CD14-positive monocyte (primary cell): ENCODE results near the gene ANO6. TPM values are rescaled to one million over a fixed set of nuclear protein-coding genes. Genes with fewer than 3 reads are reported as not detected.

ENCODE experiments used
- DNase-seq, 3 donors: peaks; one replicate each; pipeline ENCODE4 v3.0.0-alpha.2; 2011 to 2022
- H2AFZ ChIP-seq: 2 replicates; pipeline ENCODE4 v1.6.0; 2012; ENCODE audit warnings: mild to moderate bottlenecking, low read depth, low read length, inconsistent platforms; ENCODE audit not compliant: insufficient read depth, poor library complexity, severe bottlenecking
- H3K27ac ChIP-seq, 2 donors: 1 replicate in 1 of 2; 2 replicates in 1 of 2; pipeline ENCODE4 v1.5.1; 2012 to 2013; ENCODE audit warnings: low read length in 2 of 2, control low read depth in 1 of 2, inconsistent platforms in 1 of 2, low read depth in 1 of 2, mild to moderate bottlenecking in 1 of 2
- H3K27me3 ChIP-seq, 2 donors: one replicate each; pipeline versions ENCODE4 v1.6.0 to v1.6.1; 2011 to 2013; ENCODE audit warnings: low read length in 2 of 2; ENCODE audit not compliant: control insufficient read depth in 2 of 2, insufficient read depth in 2 of 2
- H3K36me3 ChIP-seq, 2 donors: replicated peaks in 1 of 2; 1 replicate in 1 of 2; 2 replicates in 1 of 2; pipeline versions ENCODE4 v1.5.1 to v1.6.1; 2012 to 2013; ENCODE audit warnings: low read length in 2 of 2, control low read depth in 1 of 2, inconsistent platforms in 1 of 2, mild to moderate bottlenecking in 1 of 2; ENCODE audit not compliant: insufficient read depth in 2 of 2, control insufficient read depth in 1 of 2
- H3K4me1 ChIP-seq, 2 donors: 1 replicate in 1 of 2; 2 replicates in 1 of 2; pipeline versions ENCODE4 v1.5.1 to v1.6.1; 2012 to 2013; ENCODE audit warnings: low read length in 2 of 2, control low read depth in 1 of 2, inconsistent platforms in 1 of 2, mild to moderate bottlenecking in 1 of 2, moderate library complexity in 1 of 2; ENCODE audit not compliant: insufficient read depth in 2 of 2, control insufficient read depth in 1 of 2
- H3K4me2 ChIP-seq: replicated peaks from 2 replicates; pipeline ENCODE3; 2012; ENCODE audit warnings: low read length, moderate library complexity, mild to moderate bottlenecking; ENCODE audit not compliant: poor library complexity, severe bottlenecking; ENCODE audit errors: extremely low read depth
- H3K4me3 ChIP-seq, 3 experiments: fragments of 200-600 bp in 1 of 3; sonication (generic) in 1 of 3; replicated peaks in 1 of 3; 1 replicate in 2 of 3; 2 replicates in 1 of 3; pipeline ENCODE4 v1.5.1; 2011 to 2013; ENCODE audit warnings: low read length in 3 of 3, mild to moderate bottlenecking in 3 of 3, control low read depth in 2 of 3, low read depth in 2 of 3, inconsistent platforms in 1 of 3, moderate library complexity in 1 of 3
- H3K79me2 ChIP-seq: 2 replicates; pipeline ENCODE4 v1.6.0; 2012; ENCODE audit warnings: mild to moderate bottlenecking, control low read depth, inconsistent platforms, low read length, moderate library complexity; ENCODE audit not compliant: insufficient read depth
- H3K9ac ChIP-seq: 2 replicates; pipeline ENCODE4 v1.6.0; 2017; ENCODE audit warnings: low read length, mild to moderate bottlenecking; ENCODE audit not compliant: insufficient read depth, poor library complexity, severe bottlenecking
- H3K9me3 ChIP-seq, 2 donors: replicated peaks in 1 of 2; 1 replicate in 1 of 2; 2 replicates in 1 of 2; pipeline versions ENCODE4 v1.5.1 to v1.6.1; 2012 to 2013; ENCODE audit warnings: low read length in 2 of 2, control low read depth in 1 of 2; ENCODE audit not compliant: control insufficient read depth in 1 of 2, insufficient read depth in 1 of 2
- H4K20me1 ChIP-seq: 2 replicates; pipeline ENCODE4 v1.6.0; 2012; ENCODE audit warnings: mild to moderate bottlenecking, low read length, control low read depth, moderate library complexity; ENCODE audit not compliant: insufficient read depth
- H3K27ac Mint-ChIP-seq, 7 donors: one replicate each; pipeline ENCODE4 v1.8.0; 2020; ENCODE audit warnings: mild to moderate bottlenecking in 7 of 7, mixed read lengths in 7 of 7, moderate library complexity in 6 of 7, inconsistent platforms in 2 of 7
- H3K27me3 Mint-ChIP-seq, 3 donors: one replicate each; pipeline ENCODE4 v1.8.0; 2021 to 2022; ENCODE audit warnings: low read depth in 3 of 3, mild to moderate bottlenecking in 3 of 3, mixed read lengths in 3 of 3, moderate library complexity in 3 of 3, inconsistent platforms in 1 of 3
- H3K36me3 Mint-ChIP-seq, 2 donors: one replicate each; pipeline ENCODE4 v1.8.0; 2020; ENCODE audit warnings: mixed read lengths in 2 of 2, inconsistent platforms in 1 of 2, mild to moderate bottlenecking in 1 of 2
- H3K4me1 Mint-ChIP-seq: one replicate; pipeline ENCODE4 v1.8.0; 2020; ENCODE audit warnings: mild to moderate bottlenecking, mixed read lengths
- H3K4me3 Mint-ChIP-seq, 2 donors: one replicate each; pipeline ENCODE4 v1.8.0; 2020; ENCODE audit warnings: mild to moderate bottlenecking in 2 of 2, mixed read lengths in 2 of 2, moderate library complexity in 1 of 2
- H3K9me3 Mint-ChIP-seq, 7 donors: one replicate each; pipeline ENCODE4 v1.8.0; 2020 to 2022; ENCODE audit warnings: mixed read lengths in 7 of 7, mild to moderate bottlenecking in 6 of 7, moderate library complexity in 6 of 7, inconsistent platforms in 2 of 7
- CTCF ChIP-seq: fragments of 200-600 bp; IDR thresholded peaks from one replicate; pipeline ENCODE4 v1.8.0; 2022; ENCODE audit warnings: antibody characterized with exemption, mild to moderate bottlenecking
- WGBS: methylation state at CpG from one replicate; pipeline ENCODE4 v1.1.5; 2013; ENCODE audit warnings: missing lambda C conversion rate; ENCODE audit not compliant: insufficient coverage; 5-methylcytosine and 5-hydroxymethylcytosine counted together
- intact Hi-C, 2 donors: fragments of 100-400 bp; cut with micrococcal nuclease; formaldehyde crosslinking; loops; one replicate each; pipeline versions ENCODE4 v1.15.0 to v1.15.1; 2023
- polyA plus RNA-seq, 3 donors: library from polyadenylated mRNA; depleted of rRNA in 1 of 3; unstranded in 2 of 3; stranded (reverse) in 1 of 3; fragments of 300-500 nt in 2 of 3; fragments of >200 nt in 1 of 3; fragmentation: Illumina TruSeq in 2 of 3; gene quantifications; 1 replicate in 2 of 3; 2 replicates in 1 of 3; pipeline ENCODE4 v1.2.3, GENCODE V29; 2012 to 2021

The ANO6 gene
- polyA plus RNA-seq, 3 donors = 20.2 to 48.7 (median 34.1) TPM

- Histone ChIP-seq H3K4me3 (no peak overlapping the region), H3K79me2 (no peaks in the 10 kb centered on the region), H2AFZ (no peak overlapping the region), H3K4me1 (no peaks in the 10 kb centered on the region), H3K36me3 (peaks cover 60 to 83% of the 10 kb centered on the region in 2 donors), H4K20me1 (no peaks in the 10 kb centered on the region), H3K27me3 (no peaks in the 10 kb centered on the region), H3K4me2 (no peak overlapping the region), H3K9ac (no peak overlapping the region), H3K27ac (no peak overlapping the region), H3K9me3 (no peaks in the 10 kb centered on the region)
- peaks cover 70 to 75% of the 10 kb centered on the region in 2 donors for H3K36me3 Mint-ChIP-seq
- no peak for TF ChIP-seq CTCF
- no peaks in the 10 kb centered on the region for H3K27me3 Mint-ChIP-seq
- no peaks in the 10 kb centered on the region for H3K9me3 Mint-ChIP-seq
- no peaks in the 10 kb centered on the region for H3K4me1 Mint-ChIP-seq
- H3K4me3 Mint-ChIP-seq = no peak overlapping the region
- WGBS = 93% methylated on average over 3 of the region's 6 CpGs
- intact Hi-C loops = no loop called here
- H3K27ac Mint-ChIP-seq = peak overlapping the region in 1 of 7 donors; percentile 42
- no peak for DNase-seq
These were observed 186.4 kb downstream of the ANO6 start for GRCh38 chr12:45402288-45402687.

GRCh38 chr12:45406988-45407850, 191.3 kb downstream of the ANO6 start:
- H3K27me3 Mint-ChIP-seq = no peaks in the 10 kb centered on the region
- H3K4me1 ChIP-seq = no peaks in the 10 kb centered on the region
- no peak overlapping the region for H3K4me2 ChIP-seq
- no peak for DNase-seq
- H3K9ac ChIP-seq = no peak overlapping the region
- no peaks in the 10 kb centered on the region for H3K4me1 Mint-ChIP-seq
- no peak overlapping the region for H3K4me3 ChIP-seq
- H3K9me3 Mint-ChIP-seq = no peaks in the 10 kb centered on the region
- H3K27me3 ChIP-seq = no peaks in the 10 kb centered on the region
- no peaks in the 10 kb centered on the region for H4K20me1 ChIP-seq
- H3K27ac Mint-ChIP-seq = peak overlapping the region in 2 of 7 donors; percentile 36 to 42
- WGBS = 94% methylated on average over 2 of the region's 10 CpGs
- intact Hi-C loops = no loop called here
- H3K9me3 ChIP-seq = no peaks in the 10 kb centered on the region
- peaks cover 78 to 87% of the 10 kb centered on the region in 2 donors for H3K36me3 Mint-ChIP-seq
- no peak overlapping the region for H2AFZ ChIP-seq
- no peak for TF ChIP-seq CTCF
- no peaks in the 10 kb centered on the region for H3K79me2 ChIP-seq
- H3K27ac ChIP-seq = no peak overlapping the region
- H3K4me3 Mint-ChIP-seq = no peak overlapping the region
- peaks cover 91 to 98% of the 10 kb centered on the region in 2 donors for H3K36me3 ChIP-seq
